ENCODE measurements around the gene JMJD1C. TPM values are rescaled to one million over a fixed set of nuclear protein-coding genes. Genes with fewer than 3 reads are reported as not detected.
"Not testable (repeated sequence)": the region's sequence is repeated elsewhere in the genome, so short reads cannot be mapped to it uniquely, and the experiment has no call there.

JMJD1C gene
- total and polyA plus RNA-seq, 9 donors, result 45.4 to 140 (median 78.2) TPM

DNA sequence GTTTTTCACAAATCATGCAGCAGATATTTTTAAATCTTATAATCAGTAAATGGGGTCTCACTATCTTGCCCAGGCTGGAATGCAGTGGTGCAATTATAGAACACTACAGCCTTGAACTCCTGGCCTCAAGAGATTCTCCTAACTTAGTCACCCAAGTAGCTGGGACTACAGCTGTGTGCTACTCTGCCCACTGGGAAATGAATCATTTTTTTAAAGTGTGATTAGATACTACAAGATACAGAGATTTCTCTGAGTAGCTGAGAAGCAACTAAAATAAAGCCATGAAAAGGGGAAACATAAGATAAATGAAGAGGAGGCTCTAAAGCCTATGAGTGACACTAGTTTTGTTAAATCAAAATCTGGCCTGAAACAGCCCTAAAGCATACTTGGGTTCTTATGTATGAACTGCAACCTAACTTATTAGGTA is 119.7 kb downstream of the JMJD1C start:
- no peak for DNase-seq
- H3K4me3 ChIP-seq, result no peak overlapping the region
- H3K27ac ChIP-seq, result no peak overlapping the region
- no peaks in the 10 kb centered on the region for H3K9me3 ChIP-seq
- H3K4me1 ChIP-seq (ENCODE audit: insufficient read depth), result no peaks in the 10 kb centered on the region
- intact Hi-C loops (cut with DNase I), result no loop called here
- no peaks in the 10 kb centered on the region for H3K27me3 ChIP-seq
- no peaks in the 10 kb centered on the region for H3K36me3 ChIP-seq
- TF ChIP-seq EP300 (IDR thresholded peaks at IDR 0.05), result no peak
- no peak for TF ChIP-seq CTCF (IDR thresholded peaks at IDR 0.05)
- no peak for TF ChIP-seq POLR2A (IDR thresholded peaks at IDR 0.05)

DNA sequence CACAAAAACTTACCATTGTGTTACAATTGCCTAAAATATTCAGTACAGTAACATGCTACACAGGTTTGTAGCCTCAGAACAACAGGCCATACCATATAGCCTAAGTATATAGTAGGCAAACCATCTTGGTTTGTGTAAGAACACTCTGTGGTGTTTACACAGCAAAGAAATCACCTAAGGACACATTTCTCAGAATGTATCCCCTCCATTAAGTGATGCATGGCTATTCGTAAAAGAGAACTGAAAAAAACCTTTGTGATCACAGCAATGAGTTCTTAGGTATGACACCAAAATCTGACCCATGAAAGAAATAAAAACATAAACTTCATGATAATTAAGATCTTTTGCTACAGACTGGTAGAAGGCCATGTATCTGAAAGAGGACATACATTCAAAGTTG is 121.5 kb downstream of the JMJD1C start:
- no peak for DNase-seq
- Histone ChIP-seq H3K27me3 (no peaks in the 10 kb centered on the region), H3K36me3 (no peaks in the 10 kb centered on the region), H3K9me3 (no peaks in the 10 kb centered on the region), H3K27ac (no peak overlapping the region), H3K4me1 (ENCODE audit: insufficient read depth) (no peaks in the 10 kb centered on the region), H3K4me3 (no peak overlapping the region)
- WGBS, 3 donors, result 97 to 100% (median 100%) methylated on average over 1 of the region's 1 CpG
- intact Hi-C loops (cut with DNase I), result no loop called here
- TF ChIP-seq EP300 (IDR thresholded peaks at IDR 0.05) (no peak), CTCF (IDR thresholded peaks at IDR 0.05) (no peak), POLR2A (IDR thresholded peaks at IDR 0.05) (no peak)

DNA sequence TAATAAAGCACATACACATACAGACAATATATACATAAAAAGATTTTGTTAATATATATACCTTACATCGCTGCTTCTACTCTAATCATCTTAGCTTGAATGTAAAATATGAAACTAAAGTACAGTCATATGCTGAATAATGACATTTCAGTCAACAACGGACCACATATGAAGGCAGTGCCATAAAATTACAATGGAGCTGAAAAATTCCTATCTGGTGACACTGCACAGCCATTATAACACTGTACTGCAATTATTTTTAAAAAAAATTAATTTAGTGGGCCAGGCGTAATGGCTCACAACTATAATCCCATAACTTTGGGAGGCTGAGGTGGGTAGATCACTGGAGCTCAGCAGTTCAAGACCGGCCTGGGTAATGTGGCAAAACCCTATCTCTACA is 122.3 kb downstream of the JMJD1C start:
- H3K27me3 ChIP-seq, result no peaks in the 10 kb centered on the region
- TF ChIP-seq EP300 (IDR thresholded peaks at IDR 0.05) (no peak), POLR2A (IDR thresholded peaks at IDR 0.05) (no peak), CTCF (IDR thresholded peaks at IDR 0.05) (no peak)
- intact Hi-C loops (cut with DNase I), result no loop called here
- no peaks in the 10 kb centered on the region for H3K36me3 ChIP-seq
- no peak overlapping the region for H3K27ac ChIP-seq
- no peaks in the 10 kb centered on the region for H3K4me1 ChIP-seq (ENCODE audit: insufficient read depth)
- DNase-seq, result no peak
- no peaks in the 10 kb centered on the region for H3K9me3 ChIP-seq
- WGBS, 3 donors, result 96 to 99% (median 97%) methylated on average over 4 of the region's 4 CpGs
- H3K4me3 ChIP-seq, result no peak overlapping the region

- H3K9me3 ChIP-seq; DNase-seq; H3K36me3 ChIP-seq; intact Hi-C loops (cut with DNase I); H3K4me1 ChIP-seq (ENCODE audit: insufficient read depth); H3K4me3 ChIP-seq; H3K27me3 ChIP-seq; H3K27ac ChIP-seq: not testable (repeated sequence)
- WGBS, 3 donors, result 94 to 98% (median 97%) methylated on average over 7 of the region's 7 CpGs
These were observed 126.1 kb downstream of the JMJD1C start for GRCh38 chr10:63339640-63340039.

DNA sequence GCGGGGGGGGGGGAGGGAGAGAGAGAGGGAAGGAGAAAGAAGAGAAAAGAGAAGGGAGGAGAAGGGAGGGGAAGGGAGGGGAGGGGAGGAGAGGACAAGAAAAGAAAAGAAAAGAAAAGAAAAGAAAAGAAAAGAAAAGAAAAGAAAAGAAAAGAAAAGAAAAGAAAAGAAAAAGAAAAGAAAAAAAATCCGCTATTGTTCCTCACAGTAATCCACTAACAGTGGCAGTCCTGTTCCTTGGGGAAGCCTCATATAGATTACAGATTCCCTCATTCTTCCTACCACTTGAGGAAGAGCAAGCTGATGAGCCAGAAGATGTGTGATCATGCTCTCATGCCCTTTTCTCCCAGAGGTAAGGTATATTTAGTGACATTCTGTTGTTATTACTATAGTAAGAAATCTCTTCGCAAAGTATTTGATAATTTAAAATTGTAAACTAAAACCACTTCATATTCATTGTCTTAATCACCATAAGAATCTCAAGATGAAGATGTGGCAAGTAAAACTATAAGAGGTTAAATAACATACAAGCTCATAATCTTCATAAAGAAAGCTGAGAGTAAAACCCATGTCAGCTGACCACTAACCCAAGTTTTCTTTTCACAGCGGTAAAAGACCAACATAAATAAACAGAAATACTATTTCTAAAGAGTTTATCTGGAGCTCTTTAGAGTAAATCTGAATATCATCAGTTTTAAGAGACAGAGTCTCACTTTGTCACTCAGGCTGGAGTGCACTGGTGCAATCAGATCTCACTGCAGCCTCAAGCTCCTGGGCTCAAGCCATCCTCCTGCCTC is 128.1 kb downstream of the JMJD1C start:
- Histone ChIP-seq H3K4me1 (ENCODE audit: insufficient read depth) (peaks cover 2% of the 10 kb centered on the region), H3K4me3 (no peak overlapping the region), H3K9me3 (no peaks in the 10 kb centered on the region), H3K27ac (no peak overlapping the region), H3K36me3 (no peaks in the 10 kb centered on the region), H3K27me3 (no peaks in the 10 kb centered on the region)
- DNase-seq, result no peak
- WGBS, 3 donors, result 94 to 97% (median 96%) methylated on average over 4 of the region's 4 CpGs
- intact Hi-C loops (cut with DNase I), result no loop called here
- TF ChIP-seq POLR2A (IDR thresholded peaks at IDR 0.05) (no peak), EP300 (IDR thresholded peaks at IDR 0.05) (no peak), CTCF (IDR thresholded peaks at IDR 0.05) (no peak)

Data from ovary (tissue), 9 donors.